Endothelial cell of umbilical vein (primary cell): ENCODE measurements around the gene ETV6. TPM values are rescaled to one million over a fixed set of nuclear protein-coding genes. Genes with fewer than 3 reads are reported as not detected.

Experiments used
- BruUV-seq: library from RNA; stranded (reverse); fragments of 400-500 nt; replicated peaks from 2 replicates; lab custom pipeline; 2021; lab: Mats Ljungman, UMichigan
- CTCF ChIA-PET: fragments of 300-600, 350-600 bp; sonication (Branson Sonifier 250); formaldehyde crosslinking; loops from one replicate; lab custom pipeline; 2021; ENCODE audit warnings: antibody characterized with exemption, inconsistent platforms; lab: Charles Lee
- POLR2A ChIA-PET: fragments of 300-600, 350-600 bp; sonication (Branson Sonifier 250); formaldehyde crosslinking; loops from one replicate; lab custom pipeline; 2021; ENCODE audit warnings: antibody characterized with exemption, inconsistent platforms; lab: Charles Lee
- DNase-seq: peaks from one replicate; pipeline ENCODE4 v3.0.0-alpha.2; 2011; ENCODE audit warnings: low read depth, low spot score
- FAIRE-seq: peaks from 2 replicates; lab custom pipeline; 2011; peaks lifted over from hg19 to GRCh38; lab: Jason Lieb, UNC
- H2AFZ ChIP-seq: 2 replicates; pipeline ENCODE4 v1.6.0; 2012; ENCODE audit warnings: low read depth, low read length, control low read depth, inconsistent platforms
- H3K27ac ChIP-seq: 2 replicates; pipeline ENCODE4 v1.5.1; 2011; ENCODE audit warnings: low read depth, mild to moderate bottlenecking, control low read depth, low read length, moderate library complexity; ENCODE audit not compliant: insufficient read depth
- H3K27me3 ChIP-seq, 2 experiments: 2 replicates each; pipeline versions ENCODE4 v1.6.0 to v1.6.1; 2011; ENCODE audit warnings: low read length in 2 of 2, mixed read lengths in 1 of 2; ENCODE audit not compliant: control insufficient read depth in 2 of 2, insufficient read depth in 2 of 2
- H3K36me3 ChIP-seq, 2 experiments: 2 replicates in 1 of 2; 3 replicates in 1 of 2; pipeline ENCODE4 v1.5.1; 2011; ENCODE audit warnings: low read length in 2 of 2, mild to moderate bottlenecking in 1 of 2, moderate library complexity in 1 of 2; ENCODE audit not compliant: control insufficient read depth in 2 of 2, insufficient read depth in 2 of 2; ENCODE audit errors: extremely low read depth in 1 of 2
- H3K4me1 ChIP-seq: 3 replicates; pipeline ENCODE4 v1.5.1; 2011; ENCODE audit warnings: mild to moderate bottlenecking, low read length; ENCODE audit not compliant: control insufficient read depth, insufficient read depth; ENCODE audit errors: extremely low read depth
- H3K4me2 ChIP-seq: 2 replicates; pipeline ENCODE4 v1.6.1; 2011; ENCODE audit warnings: low read length, control low read depth, mixed read lengths; ENCODE audit not compliant: insufficient read depth
- H3K4me3 ChIP-seq, 3 experiments: fragments of 200-600 bp in 1 of 3; sonication (generic), shearing (Covaris generic) in 1 of 3; replicated peaks in 1 of 3; 2 replicates each; pipeline ENCODE4 v1.5.1; 2011 to 2016; ENCODE audit warnings: control low read depth in 3 of 3, low read length in 3 of 3, mild to moderate bottlenecking in 2 of 3, inconsistent platforms in 1 of 3, low read depth in 1 of 3, moderate library complexity in 1 of 3; ENCODE audit not compliant: insufficient read depth in 1 of 3
- H3K79me2 ChIP-seq: 2 replicates; pipeline ENCODE4 v1.6.0; 2012; ENCODE audit warnings: low read length, inconsistent platforms; ENCODE audit not compliant: control insufficient read depth, insufficient read depth
- H3K9ac ChIP-seq: replicated peaks from 2 replicates; pipeline ENCODE3; 2011; ENCODE audit warnings: low read length, control low read depth; ENCODE audit not compliant: insufficient read depth; ENCODE audit errors: extremely low read depth
- H3K9me1 ChIP-seq: replicated peaks from 3 replicates; pipeline ENCODE4 v1.6.0; 2011; ENCODE audit warnings: mild to moderate bottlenecking, low read length; ENCODE audit not compliant: control insufficient read depth, insufficient read depth; ENCODE audit errors: extremely low read depth
- H3K9me3 ChIP-seq: replicated peaks from 2 replicates; pipeline ENCODE4 v1.5.1; 2012; ENCODE audit warnings: low read length, inconsistent platforms; ENCODE audit not compliant: control insufficient read depth, insufficient read depth
- H4K20me1 ChIP-seq: replicated peaks from 2 replicates; pipeline ENCODE3; 2011; ENCODE audit warnings: mild to moderate bottlenecking, low read length; ENCODE audit not compliant: control insufficient read depth, insufficient read depth; ENCODE audit errors: extremely low read depth
- CTCF ChIP-seq, 2 donors: IDR thresholded peaks; 1 replicate in 1 of 2; 2 replicates in 1 of 2; pipeline ENCODE4 v1.5.1; 2011; ENCODE audit warnings: low read length in 2 of 2, mild to moderate bottlenecking in 2 of 2, moderate library complexity in 2 of 2, control low read depth in 1 of 2, inconsistent platforms in 1 of 2, low read depth in 1 of 2; ENCODE audit not compliant: insufficient read depth in 1 of 2; ENCODE audit errors: extremely low read depth in 1 of 2
- EZH2 ChIP-seq: IDR thresholded peaks from 2 replicates; pipeline ENCODE4 v1.6.1; 2012; ENCODE audit warnings: borderline replicate concordance, low read depth, mild to moderate bottlenecking, moderate library complexity, low read length, inconsistent platforms; ENCODE audit not compliant: severe bottlenecking
- GATA2 ChIP-seq: IDR thresholded peaks from 2 replicates; pipeline ENCODE4 v1.7.0; 2011; ENCODE audit warnings: low read depth, mild to moderate bottlenecking, moderate library complexity, mixed read lengths, low read length; ENCODE audit not compliant: insufficient read length, insufficient read depth
- MAX ChIP-seq: IDR thresholded peaks from 2 replicates; pipeline ENCODE4 v1.6.1; 2011; ENCODE audit not compliant: insufficient read depth, insufficient read length
- MYC ChIP-seq: IDR thresholded peaks from one replicate; pipeline ENCODE4 v1.6.1; 2011; ENCODE audit warnings: mild to moderate bottlenecking, low read depth, low read length
- POLR2A ChIP-seq: IDR thresholded peaks from 2 replicates; pipeline ENCODE4 v1.6.1; 2012; ENCODE audit warnings: low read depth, mild to moderate bottlenecking, control low read depth, low read length
- POLR2AphosphoS5 ChIP-seq: IDR thresholded peaks from 2 replicates; pipeline ENCODE4 v1.6.1; 2012; ENCODE audit warnings: low read depth, mild to moderate bottlenecking, control low read depth, low read length, moderate library complexity; ENCODE audit not compliant: insufficient read depth
- dilution Hi-C: fragments of 300-500 bp; cut with MboI; formaldehyde crosslinking; loops from one replicate; pipeline ENCODE4 v1.15.0; 2019; ENCODE audit warnings: low sequenced_read_pairs; ENCODE audit not compliant: extremely low pct_ligation_motif_present
- intact Hi-C: fragments of 100-400 bp; cut with micrococcal nuclease; formaldehyde crosslinking; loops from one replicate; pipeline ENCODE4 v1.10.0; 2022
- polyA plus RNA-seq, 4 experiments: library from polyadenylated mRNA; depleted of rRNA in 3 of 4; stranded (reverse) in 3 of 4; unstranded in 1 of 4; fragments of >200 nt; gene quantifications; 2 replicates each; pipeline versions ENCODE4 v1.2.1 to v1.2.3, GENCODE V29; 2011 to 2012; ENCODE audit warnings: missing spikeins in 1 of 4
- total RNA-seq: library from RNA; stranded (reverse); gene quantifications from 2 replicates; pipeline ENCODE4 v1.2.3, GENCODE V29; 2021

The ETV6 gene
- total and polyA plus RNA-seq, 2 donors (not counting 3 experiments of a cell fraction or from before 2014, with no cell fraction given), result 15.9 to 57.1 TPM

DNA sequence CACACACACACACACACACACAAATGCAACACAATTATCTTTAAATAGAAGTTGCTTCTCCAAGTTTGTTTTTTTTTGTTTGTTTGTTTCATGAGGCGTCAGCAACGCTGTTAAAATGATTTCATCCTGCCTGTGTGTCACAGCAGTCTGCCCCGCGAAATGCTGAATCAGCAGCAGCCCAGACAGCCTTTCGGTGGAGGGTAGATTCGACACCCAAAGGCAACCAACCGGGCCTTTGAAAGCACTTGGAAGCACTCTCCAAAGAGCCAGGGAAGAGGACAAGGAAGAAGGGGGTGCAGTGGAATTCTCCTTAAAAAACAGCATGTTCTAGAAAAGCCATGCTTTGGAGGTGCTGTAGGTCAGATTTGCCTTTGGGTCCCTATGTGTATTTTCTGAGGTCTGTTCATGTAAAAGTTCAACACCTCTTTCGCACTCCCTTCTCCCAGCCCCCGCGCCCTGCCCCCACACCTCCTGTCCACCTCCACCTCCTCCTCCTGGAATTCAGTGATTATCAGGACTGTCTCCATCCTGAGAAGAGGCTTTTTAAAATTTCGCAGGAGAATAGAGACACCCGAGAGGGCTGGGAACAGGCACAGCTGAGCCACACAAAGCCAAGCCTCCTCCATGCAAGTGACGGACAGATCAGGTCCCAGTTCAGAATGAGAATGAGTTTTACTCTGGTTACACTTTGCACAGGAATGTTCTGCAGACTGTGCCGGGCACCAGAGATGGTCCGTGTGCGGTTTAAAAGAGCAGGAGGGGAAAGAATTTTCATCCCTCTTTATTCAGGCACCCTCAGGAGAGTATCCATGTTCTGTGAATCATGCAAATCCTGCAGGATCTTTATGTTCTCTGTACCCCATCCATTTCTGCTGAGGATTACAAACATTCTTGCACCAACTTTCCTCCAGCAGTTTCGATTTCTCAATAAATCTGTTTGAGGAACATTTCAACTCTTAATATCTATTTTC, 177.9 kb downstream of the ETV6 start:
- Histone ChIP-seq H3K27ac (no peak overlapping the region), H3K4me1 (peaks cover 10% of the 10 kb centered on the region), H2AFZ (no peak overlapping the region), H3K4me2 (no peak overlapping the region), H3K9me3 (no peaks in the 10 kb centered on the region), H3K9me1 (no peaks in the 10 kb centered on the region), H3K27me3 (no peaks in the 10 kb centered on the region), H3K4me3 (no peak overlapping the region), H4K20me1 (no peaks in the 10 kb centered on the region), H3K36me3 (peaks cover 3 to 9% of the 10 kb centered on the region in 2 experiments), H3K79me2 (peaks cover 2% of the 10 kb centered on the region), H3K9ac (no peak overlapping the region)
- no peak for FAIRE-seq
- intact Hi-C loops, result no loop called here
- DNase-seq, result no peak
- TF ChIP-seq POLR2A, result no peak
- TF ChIP-seq EZH2, result no peak
- TF ChIP-seq MYC, result no peak
- TF ChIP-seq MAX, result no peak
- TF ChIP-seq CTCF (IDR thresholded peaks at IDR 0.05; ENCODE audit: extremely low read depth in 1 of 2, insufficient read depth in 1 of 2, low read depth in 1 of 2, low read length in 2 of 2), result no peak
- no peak for TF ChIP-seq POLR2AphosphoS5
- TF ChIP-seq GATA2, result no peak
- CTCF ChIA-PET, result interaction anchor here (0.6 kb wide), 1 partner anchor 185 kb away, joined by 3 read pairs; no protein-coding TSS in a partner anchor
- BruUV-seq, result no TSS peak
- dilution Hi-C loops, result no loop called here
- POLR2A ChIA-PET, result no interaction called here
